H9 (cell line): ENCODE data around the gene MCAT. TPM values are rescaled to one million over a fixed set of nuclear protein-coding genes. Genes with fewer than 3 reads are reported as not detected.

Source experiments
- DNase-seq: peaks from one replicate; pipeline ENCODE4 v3.0.0-alpha.2; 2017
- H2AFZ ChIP-seq: one replicate; pipeline ENCODE4 v1.6.1; 2013; ENCODE audit warnings: mild to moderate bottlenecking, low read length, control low read depth, moderate library complexity
- H2AK5ac ChIP-seq: 2 replicates; pipeline ENCODE4 v1.6.1; 2013; ENCODE audit warnings: low read length, control low read depth, mixed read lengths; ENCODE audit not compliant: insufficient read length
- H2BK120ac ChIP-seq: one replicate; pipeline ENCODE4 v1.6.1; 2013; ENCODE audit warnings: low read depth, mild to moderate bottlenecking, low read length, control low read depth, inconsistent platforms; ENCODE audit not compliant: poor library complexity, severe bottlenecking
- H2BK12ac ChIP-seq: 2 replicates; pipeline ENCODE4 v1.6.1; 2013; ENCODE audit warnings: low read length, control low read depth, mixed read lengths, low read depth; ENCODE audit not compliant: insufficient read length
- H2BK15ac ChIP-seq: 2 replicates; pipeline ENCODE4 v1.6.1; 2013; ENCODE audit warnings: low read depth, low read length, control low read depth
- H2BK20ac ChIP-seq: one replicate; pipeline ENCODE4 v1.6.1; 2013; ENCODE audit warnings: low read depth, mild to moderate bottlenecking, low read length, control low read depth, inconsistent platforms; ENCODE audit not compliant: poor library complexity, severe bottlenecking
- H2BK5ac ChIP-seq: 2 replicates; pipeline ENCODE4 v1.6.1; 2013; ENCODE audit warnings: low read length, control low read depth, mixed read lengths; ENCODE audit not compliant: insufficient read length
- H3K14ac ChIP-seq: 2 replicates; pipeline ENCODE4 v1.6.1; 2013; ENCODE audit warnings: low read length, control low read depth; ENCODE audit not compliant: insufficient read depth
- H3K18ac ChIP-seq: 2 replicates; pipeline ENCODE4 v1.6.1; 2013; ENCODE audit warnings: low read depth, mild to moderate bottlenecking, mixed read lengths, low read length, control low read depth; ENCODE audit not compliant: insufficient read length
- H3K23ac ChIP-seq: 2 replicates; pipeline ENCODE4 v1.6.1; 2013; ENCODE audit warnings: low read length, control low read depth, mixed read lengths, low read depth; ENCODE audit not compliant: insufficient read length
- H3K23me2 ChIP-seq: 2 replicates; pipeline ENCODE4 v1.6.1; 2013; ENCODE audit warnings: low read depth, mild to moderate bottlenecking, mixed read lengths, low read length, control low read depth; ENCODE audit not compliant: insufficient read length, poor library complexity, severe bottlenecking
- H3K27ac ChIP-seq: 2 replicates; pipeline ENCODE4 v1.5.1; 2013; ENCODE audit warnings: low read length, control low read depth, mixed read lengths, low read depth; ENCODE audit not compliant: insufficient read length
- H3K27me3 ChIP-seq: 2 replicates; pipeline ENCODE4 v1.6.1; 2013; ENCODE audit warnings: low read length, control low read depth, inconsistent platforms; ENCODE audit not compliant: insufficient read depth
- H3K4ac ChIP-seq: 2 replicates; pipeline ENCODE4 v1.6.1; 2013; ENCODE audit warnings: low read depth, mild to moderate bottlenecking, control low read depth, inconsistent platforms, low read length, moderate library complexity
- H3K4me1 ChIP-seq: 2 replicates; pipeline ENCODE4 v1.6.1; 2013; ENCODE audit warnings: low read length, control low read depth, inconsistent platforms; ENCODE audit not compliant: insufficient read depth
- H3K4me2 ChIP-seq: 2 replicates; pipeline ENCODE4 v1.6.1; 2013; ENCODE audit warnings: low read length, control low read depth, mixed read lengths; ENCODE audit not compliant: insufficient read length, insufficient read depth
- H3K56ac ChIP-seq: 2 replicates; pipeline ENCODE4 v1.6.1; 2013; ENCODE audit warnings: low read depth, mild to moderate bottlenecking, mixed read lengths, low read length, control low read depth; ENCODE audit not compliant: insufficient read length
- H3K79me1 ChIP-seq: 2 replicates; pipeline ENCODE4 v1.6.1; 2013; ENCODE audit warnings: low read depth, mild to moderate bottlenecking, moderate library complexity, low read length, control low read depth, inconsistent platforms; ENCODE audit not compliant: insufficient read depth, poor library complexity, severe bottlenecking
- H3K79me2 ChIP-seq: 2 replicates; pipeline ENCODE4 v1.6.1; 2013; ENCODE audit warnings: low read length, control low read depth, inconsistent platforms; ENCODE audit not compliant: insufficient read depth
- H3K9ac ChIP-seq: 2 replicates; pipeline ENCODE4 v1.6.1; 2013; ENCODE audit warnings: low read length, control low read depth, mixed read lengths; ENCODE audit not compliant: insufficient read length; ENCODE audit errors: extremely low read depth
- H3K9me3 ChIP-seq: one replicate; pipeline ENCODE4 v1.6.1; 2013; ENCODE audit warnings: low read depth, low read length, inconsistent platforms; ENCODE audit not compliant: control insufficient read depth
- H3T11ph ChIP-seq: one replicate; pipeline ENCODE4 v1.6.1; 2013; ENCODE audit warnings: mild to moderate bottlenecking, low read length, control low read depth, inconsistent platforms
- H4K20me1 ChIP-seq: one replicate; pipeline ENCODE4 v1.6.1; 2013; ENCODE audit not compliant: control insufficient read depth, insufficient read length, insufficient read depth
- H4K5ac ChIP-seq: 2 replicates; pipeline ENCODE4 v1.6.1; 2013; ENCODE audit warnings: low read depth, mild to moderate bottlenecking, mixed read lengths, low read length, control low read depth; ENCODE audit not compliant: insufficient read length
- H4K8ac ChIP-seq: replicated peaks from 2 replicates; pipeline ENCODE4 v1.6.1; 2013; ENCODE audit warnings: low read length, control low read depth, mixed read lengths, low read depth; ENCODE audit not compliant: insufficient read length
- H4K91ac ChIP-seq: 2 replicates; pipeline ENCODE4 v1.6.1; 2013; ENCODE audit warnings: low read depth, mild to moderate bottlenecking, moderate library complexity, mixed read lengths, low read length, control low read depth; ENCODE audit not compliant: insufficient read length
- H3K27ac Mint-ChIP-seq, 3 experiments: 2 replicates in 2 of 3; 3 replicates in 1 of 3; pipeline ENCODE4 v1.8.0; 2020 to 2021; ENCODE audit warnings: mixed read lengths in 3 of 3, mild to moderate bottlenecking in 1 of 3, moderate library complexity in 1 of 3
- H3K27me3 Mint-ChIP-seq: 2 replicates; pipeline ENCODE4 v1.8.0; 2021; ENCODE audit warnings: low read depth, mild to moderate bottlenecking, moderate library complexity, mixed read lengths
- H3K36me3 Mint-ChIP-seq, 3 experiments: 2 replicates in 2 of 3; 3 replicates in 1 of 3; pipeline ENCODE4 v1.8.0; 2020 to 2021; ENCODE audit warnings: low read depth in 3 of 3, mixed read lengths in 3 of 3; ENCODE audit not compliant: insufficient read depth in 1 of 3
- H3K4me1 Mint-ChIP-seq, 2 experiments: 2 replicates each; pipeline ENCODE4 v1.8.0; 2020; ENCODE audit warnings: mixed read lengths in 2 of 2
- H3K4me3 Mint-ChIP-seq, 2 experiments: 2 replicates in 1 of 2; 3 replicates in 1 of 2; pipeline ENCODE4 v1.8.0; 2020 to 2021; ENCODE audit warnings: mild to moderate bottlenecking in 2 of 2, mixed read lengths in 2 of 2, moderate library complexity in 1 of 2
- H3K9me3 Mint-ChIP-seq, 2 experiments: 2 replicates in 1 of 2; 3 replicates in 1 of 2; pipeline ENCODE4 v1.8.0; 2020; ENCODE audit warnings: mild to moderate bottlenecking in 2 of 2, mixed read lengths in 2 of 2, moderate library complexity in 1 of 2
- CTCF ChIP-seq: fragments of 200-600 bp; sonication (generic); conservative IDR thresholded peaks from 3 replicates; pipeline ENCODE4 v1.8.0; 2021; ENCODE audit warnings: antibody characterized with exemption, mild to moderate bottlenecking
- WGBS: extraction: QIAGEN DNeasy Blood & Tissue Kit; methylation state at CpG from one replicate; pipeline ENCODE4 v1.1.7; 2013; ENCODE audit warnings: missing lambda C conversion rate, low lambda C conversion rate, mixed read lengths; ENCODE audit not compliant: insufficient read length; ENCODE audit errors: extremely low coverage; 5-methylcytosine and 5-hydroxymethylcytosine counted together
- total RNA-seq: library from RNA; stranded (reverse); gene quantifications from 2 replicates; pipeline ENCODE4 v1.2.1, GENCODE V29; 2021

MCAT gene
- total RNA-seq, 1 experiment from 2014 or later: 20.3 TPM

DNA sequence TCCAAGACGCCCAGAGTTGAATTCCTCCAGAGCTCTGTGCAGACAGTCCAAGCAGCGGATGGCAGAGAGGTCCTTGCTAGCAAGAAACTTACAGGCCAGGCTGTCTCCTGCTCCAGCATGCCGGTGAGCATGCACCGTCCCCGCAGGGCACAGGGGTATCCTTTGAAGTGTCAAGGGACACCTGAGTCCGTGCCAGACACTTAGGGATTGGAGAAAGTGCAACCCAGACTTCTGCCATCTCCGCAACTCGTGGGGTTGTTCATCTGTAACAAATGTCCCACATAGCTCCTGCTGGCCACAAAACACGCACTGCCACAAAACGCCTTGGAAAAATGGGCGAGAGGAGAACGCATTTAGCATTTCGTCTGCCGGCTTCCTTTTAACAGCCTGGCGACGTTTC lies 21.4 kb upstream of the MCAT start:
- no peak overlapping the region for H3K4me3 Mint-ChIP-seq
- Histone ChIP-seq H3T11ph (no peak overlapping the region), H3K56ac (no peak overlapping the region), H2BK15ac (no peak overlapping the region), H3K27me3 (no peaks in the 10 kb centered on the region), H3K9ac (no peak overlapping the region), H2BK120ac (no peak overlapping the region), H3K23ac (no peak overlapping the region), H2BK12ac (no peak overlapping the region), H3K9me3 (no peaks in the 10 kb centered on the region), H3K4me2 (no peak overlapping the region), H2AK5ac (no peak overlapping the region), H4K91ac (no peak overlapping the region), H3K18ac (no peak overlapping the region), H3K4me1 (no peaks in the 10 kb centered on the region), H3K4ac (no peak overlapping the region), H2AFZ (no peak overlapping the region), H3K27ac (no peak overlapping the region), H4K5ac (no peak overlapping the region), H4K20me1 (no peaks in the 10 kb centered on the region), H3K79me1 (no peaks in the 10 kb centered on the region), H3K79me2 (no peaks in the 10 kb centered on the region), H3K14ac (no peak overlapping the region), H3K23me2 (no peaks in the 10 kb centered on the region), H2BK5ac (no peak overlapping the region), H4K8ac (no peak overlapping the region), H2BK20ac (no peak overlapping the region)
- no peaks in the 10 kb centered on the region; the same call in none of the 2 replicates for H3K27me3 Mint-ChIP-seq
- no CpG with 5 or more reads among the region's 16 CpGs for WGBS
- peak overlapping the region in 2 of 3 experiments; percentile 32 to 70; a peak in 1 of 7 replicates for H3K27ac Mint-ChIP-seq
- H3K36me3 Mint-ChIP-seq: peaks cover 4 to 31% (median 18%) of the 10 kb centered on the region in 3 experiments; a peak in 6 of 7 replicates
- H3K4me1 Mint-ChIP-seq: peaks cover 0 to 4% of the 10 kb centered on the region in 2 experiments; a peak in 1 of 4 replicates
- DNase-seq: no peak
- H3K9me3 Mint-ChIP-seq: no peaks in the 10 kb centered on the region
- no peak for TF ChIP-seq CTCF
